K562 (cell line): ENCODE measurements around the gene RMC1. TPM values are rescaled to one million over a fixed set of nuclear protein-coding genes. Genes with fewer than 3 reads are reported as not detected.

Experiments
- ATAC-seq: fragments of 200-7000 bp; cut with Tn5 transposase; 3 replicates; pipeline ENCODE4 v1.9.1; 2020; ENCODE audit warnings: moderate library complexity
- BruUV-seq: library from RNA; stranded (reverse); fragments of 400-500 nt; replicated peaks from 2 replicates; lab custom pipeline; 2021; lab: Mats Ljungman, UMichigan
- CTCF ChIA-PET: fragments of 300-600 bp; formaldehyde crosslinking; extraction: SDS; loops from one replicate; lab custom pipeline; 2021; ENCODE audit warnings: low intra/inter-chr PET ratio; lab: Yijun Ruan, JAX
- POLR2A ChIA-PET: fragments of 300-600, 350-650 bp; sonication (Branson Sonifier 250); formaldehyde crosslinking; extraction: SDS; loops from one replicate; lab custom pipeline; 2021; ENCODE audit warnings: antibody characterized with exemption, inconsistent platforms; lab: Yijun Ruan, JAX
- DNase-seq, 4 experiments: peaks; one replicate each; pipeline versions ENCODE4 v3.0.0 to v3.0.0-alpha.2; 2011 to 2018; ENCODE audit warnings: low spot score in 3 of 4, mixed read lengths in 3 of 4; ENCODE audit errors: extremely low read depth in 1 of 4
- FAIRE-seq: peaks from 2 replicates; lab custom pipeline; 2011; peaks lifted over from hg19 to GRCh38; lab: Jason Lieb, UNC
- H2AFZ ChIP-seq: 2 replicates; pipeline ENCODE4 v1.6.0; 2011; ENCODE audit warnings: low read depth, low read length, control low read depth, inconsistent platforms
- H3K27ac ChIP-seq: fragments of 200-600 bp; 3 replicates; pipeline ENCODE4 v1.8.0; 2011; ENCODE audit warnings: low read depth, mild to moderate bottlenecking, control low read depth, inconsistent platforms, low read length, moderate library complexity, mixed read lengths; ENCODE audit errors: extremely low read depth
- H3K27me3 ChIP-seq, 2 experiments: fragments of 300-600 bp in 1 of 2; 2 replicates in 1 of 2; 3 replicates in 1 of 2; pipeline versions ENCODE4 v1.6.0 to v1.8.0; 2011; ENCODE audit warnings: inconsistent platforms in 2 of 2, low read length in 2 of 2, mild to moderate bottlenecking in 1 of 2, mixed read lengths in 1 of 2, moderate library complexity in 1 of 2; ENCODE audit not compliant: control insufficient read depth in 2 of 2, insufficient read depth in 2 of 2
- H3K36me3 ChIP-seq: fragments of 300-600 bp; 3 replicates; pipeline ENCODE4 v1.8.0; 2011; ENCODE audit warnings: mild to moderate bottlenecking, low read length, inconsistent platforms; ENCODE audit not compliant: control insufficient read depth, insufficient read depth
- H3K4me1 ChIP-seq, 2 experiments: fragments of 200-600 bp in 1 of 2; replicated peaks in 1 of 2; 2 replicates in 1 of 2; 3 replicates in 1 of 2; pipeline versions ENCODE4 v1.5.1 to v1.8.0; 2011; ENCODE audit warnings: inconsistent platforms in 2 of 2, low read length in 2 of 2, mild to moderate bottlenecking in 1 of 2, mixed read lengths in 1 of 2, moderate library complexity in 1 of 2; ENCODE audit not compliant: control insufficient read depth in 2 of 2, insufficient read depth in 2 of 2
- H3K4me2 ChIP-seq: 2 replicates; pipeline ENCODE4 v1.6.1; 2011; ENCODE audit warnings: low read length, control low read depth, inconsistent platforms, mixed read lengths; ENCODE audit not compliant: insufficient read depth
- H3K4me3 ChIP-seq: fragments of 200-600 bp; sonication (generic), shearing (Covaris generic); 2 replicates; pipeline ENCODE4 v1.5.1; 2016; ENCODE audit warnings: control low read depth, inconsistent platforms
- H3K79me2 ChIP-seq: fragments of 200-600 bp; 3 replicates; pipeline ENCODE4 v1.8.0; 2011; ENCODE audit warnings: low read length, inconsistent platforms; ENCODE audit not compliant: control insufficient read depth, insufficient read depth
- H3K9ac ChIP-seq, 2 experiments: 2 replicates each; pipeline versions ENCODE4 v1.6.0 to v1.6.1; 2011; ENCODE audit warnings: low read depth in 2 of 2, low read length in 2 of 2, control low read depth in 1 of 2, inconsistent platforms in 1 of 2, mild to moderate bottlenecking in 1 of 2, mixed read lengths in 1 of 2; ENCODE audit not compliant: insufficient read depth in 1 of 2
- H3K9me1 ChIP-seq: one replicate; pipeline ENCODE4 v1.6.0; 2011; ENCODE audit warnings: inconsistent platforms, mild to moderate bottlenecking, low read length, moderate library complexity; ENCODE audit not compliant: control insufficient read depth, insufficient read depth
- H3K9me3 ChIP-seq: replicated peaks from 2 replicates; pipeline ENCODE4 v1.5.1; 2011; ENCODE audit warnings: low read depth, low read length, inconsistent platforms; ENCODE audit not compliant: control insufficient read depth, insufficient read depth
- H4K20me1 ChIP-seq: replicated peaks from 2 replicates; pipeline ENCODE4 v1.6.1; 2011; ENCODE audit warnings: low read length, inconsistent platforms, mixed read lengths; ENCODE audit not compliant: control insufficient read depth, insufficient read depth
- EZH2 ChIP-seq: IDR thresholded peaks from 2 replicates; pipeline ENCODE4 v1.6.1; 2012; ENCODE audit warnings: low read depth, mild to moderate bottlenecking, inconsistent platforms, low read length, borderline replicate concordance
- REST ChIP-seq, 2 experiments: fragments of 450-650 bp; formaldehyde crosslinking in 1 of 2; IDR thresholded peaks; 2 replicates each; pipeline versions ENCODE4 v1.4.0 to v1.6.1; 2014 to 2020; ENCODE audit warnings: mild to moderate bottlenecking in 2 of 2, borderline replicate concordance in 1 of 2, low read depth in 1 of 2
- WGBS: fragments of 100-300 bp; shearing (Covaris generic); methylation state at CpG from one replicate; pipeline ENCODE4 v1.1.6; 2016; ENCODE audit warnings: low coverage, mixed read lengths; ENCODE audit not compliant: insufficient coverage; ENCODE audit errors: missing lambda C conversion rate; 5-methylcytosine and 5-hydroxymethylcytosine counted together
- in situ Hi-C: fragments of 300-500 bp; cut with MboI; formaldehyde crosslinking; loops from 4 replicates; pipeline ENCODE4 v1.15.0; 2018; ENCODE audit warnings: inconsistent platforms, mixed read lengths
- intact Hi-C: fragments of 100-400 bp; cut with micrococcal nuclease; formaldehyde crosslinking; loops from 2 replicates; pipeline ENCODE4 v1.14.2; 2022
- polyA plus RNA-seq, 8 experiments: library from polyadenylated mRNA; depleted of rRNA in 4 of 8; stranded (reverse) in 5 of 8; unstranded in 3 of 8; fragments of >200 nt; fragmentation: Nextera tagmentation in 2 of 8; fragmentation: Illumina TruSeq in 1 of 8; extraction: Ambion mirVana in 2 of 8; extraction: Trizol in 1 of 8; gene quantifications; 2 replicates each; pipeline versions ENCODE4 v1.2.1 to v1.2.3, GENCODE V29; 2011 to 2014; ENCODE audit warnings: inconsistent platforms in 1 of 8, missing spikeins in 1 of 8
- total RNA-seq, 7 experiments: library from RNA; depleted of rRNA in 6 of 7; stranded (reverse); fragments of >200 nt in 6 of 7; fragmentation: Illumina TruSeq in 2 of 7; extraction: Trizol in 2 of 7; gene quantifications; 2 replicates each; pipeline versions ENCODE4 v1.2.1 to v1.2.3, GENCODE V29; 2011 to 2021; ENCODE audit warnings: low replicate concordance in 1 of 7

RMC1 gene
- total and polyA plus RNA-seq, 9 of the 15 experiments (the other 6 are each of a cell fraction or from before 2014, with no cell fraction given): 7.5 to 42.4 (median 35.5) TPM

- intact Hi-C loops (no loop called here), in situ Hi-C loops (no loop called here)
- 85% methylated on average over 9 of the region's 9 CpGs for WGBS
- Histone ChIP-seq H3K4me3 (no peak overlapping the region), H3K4me1 (peaks cover 5 to 18% of the 10 kb centered on the region in 2 experiments), H3K9me3 (no peaks in the 10 kb centered on the region), H3K79me2 (no peaks in the 10 kb centered on the region), H3K9ac (no peak overlapping the region), H3K4me2 (no peak overlapping the region), H2AFZ (no peak overlapping the region), H4K20me1 (peaks cover 25% of the 10 kb centered on the region), H3K27me3 (no peaks in the 10 kb centered on the region), H3K36me3 (peaks cover 93% of the 10 kb centered on the region), H3K27ac (no peak overlapping the region), H3K9me1 (no peaks in the 10 kb centered on the region)
- POLR2A ChIA-PET: no interaction called here
- no peak for TF ChIP-seq REST (IDR thresholded peaks at IDR 0.05; ENCODE audit: borderline replicate concordance)
- no peak for TF ChIP-seq REST (CRISPR knock-in tag; IDR thresholded peaks at IDR 0.05; ENCODE audit: low read depth)
- TF ChIP-seq EZH2: no peak
- CTCF ChIA-PET: interaction anchor here (1.1 kb wide), 1 partner anchor 21 kb away, joined by 3 read pairs; no protein-coding TSS in a partner anchor
- FAIRE-seq: no peak
- ATAC-seq: no peak
- DNase-seq: no peak
- no TSS peak for BruUV-seq
Measured at GRCh38 chr18:23539296-23539695, 36.0 kb downstream of the RMC1 start.
